Astrocyte (in vitro differentiated cells and primary cell): ENCODE results near the gene ZNRF1.

Source experiments
- EZH2 ChIP-seq: IDR thresholded peaks from 2 replicates; pipeline ENCODE4 v1.6.1; 2012; ENCODE audit warnings: mild to moderate bottlenecking, low read length, inconsistent platforms; ENCODE audit not compliant: insufficient read depth
- TF ChIP-seq, protein P1 (sequence below): IDR thresholded peaks from 2 replicates; pipeline ENCODE4 v1.5.1; 2011; ENCODE audit warnings: low read depth, mild to moderate bottlenecking, inconsistent platforms, low read length, moderate library complexity; ENCODE audit not compliant: insufficient read depth

DNA sequence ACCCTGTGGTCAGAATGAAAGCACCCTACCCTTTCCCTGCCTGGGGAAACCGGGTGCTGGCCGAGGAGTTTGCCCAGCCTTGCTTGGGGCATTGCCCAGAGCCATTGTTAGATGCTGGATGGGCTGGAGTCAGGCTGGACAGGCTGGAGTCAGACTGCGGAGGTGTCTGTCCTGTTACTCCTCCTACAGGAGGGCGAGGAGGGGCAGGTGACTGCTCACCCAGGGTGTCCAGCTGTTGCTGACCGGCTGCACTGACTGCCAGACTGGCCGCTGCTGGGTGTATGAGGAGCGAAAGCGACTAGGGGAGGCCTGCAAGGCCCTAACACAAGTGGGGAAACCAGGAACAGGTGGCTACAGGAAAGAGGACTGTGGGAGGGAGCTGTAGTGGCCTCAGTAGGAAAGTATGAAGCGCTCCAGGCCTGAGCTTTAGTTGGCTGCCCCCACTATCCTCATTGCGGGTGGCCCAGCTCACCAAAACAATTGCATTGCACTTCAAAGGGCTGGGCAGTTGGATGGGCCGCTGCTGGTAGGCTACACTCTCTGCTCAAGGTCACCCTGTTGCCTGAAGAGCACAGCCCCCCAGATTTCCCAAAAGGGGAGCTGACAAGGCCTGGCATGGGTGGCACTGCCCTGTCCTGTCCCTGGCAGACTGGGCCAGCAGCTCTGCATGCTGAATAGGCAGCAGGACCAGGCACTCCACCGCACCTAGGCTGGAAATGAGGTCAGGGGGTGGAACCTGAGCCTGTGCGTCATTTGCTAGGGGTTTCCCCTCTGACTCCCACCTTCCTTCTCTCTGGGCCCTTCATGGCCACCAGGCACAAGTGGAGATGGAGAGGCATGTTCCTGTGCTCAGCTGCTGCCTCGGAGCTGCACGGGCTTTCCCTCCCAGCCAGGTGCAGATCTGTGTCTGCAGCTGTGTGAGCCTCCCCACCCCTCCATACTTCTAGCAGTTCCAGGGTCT is 99.4 kb downstream of the ZNRF1 start:
- TF ChIP-seq, protein P1, sequence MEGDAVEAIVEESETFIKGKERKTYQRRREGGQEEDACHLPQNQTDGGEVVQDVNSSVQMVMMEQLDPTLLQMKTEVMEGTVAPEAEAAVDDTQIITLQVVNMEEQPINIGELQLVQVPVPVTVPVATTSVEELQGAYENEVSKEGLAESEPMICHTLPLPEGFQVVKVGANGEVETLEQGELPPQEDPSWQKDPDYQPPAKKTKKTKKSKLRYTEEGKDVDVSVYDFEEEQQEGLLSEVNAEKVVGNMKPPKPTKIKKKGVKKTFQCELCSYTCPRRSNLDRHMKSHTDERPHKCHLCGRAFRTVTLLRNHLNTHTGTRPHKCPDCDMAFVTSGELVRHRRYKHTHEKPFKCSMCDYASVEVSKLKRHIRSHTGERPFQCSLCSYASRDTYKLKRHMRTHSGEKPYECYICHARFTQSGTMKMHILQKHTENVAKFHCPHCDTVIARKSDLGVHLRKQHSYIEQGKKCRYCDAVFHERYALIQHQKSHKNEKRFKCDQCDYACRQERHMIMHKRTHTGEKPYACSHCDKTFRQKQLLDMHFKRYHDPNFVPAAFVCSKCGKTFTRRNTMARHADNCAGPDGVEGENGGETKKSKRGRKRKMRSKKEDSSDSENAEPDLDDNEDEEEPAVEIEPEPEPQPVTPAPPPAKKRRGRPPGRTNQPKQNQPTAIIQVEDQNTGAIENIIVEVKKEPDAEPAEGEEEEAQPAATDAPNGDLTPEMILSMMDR = no peak
- TF ChIP-seq EZH2 = no peak
